HG03575 (cell line): ENCODE measurements around the gene TBC1D22A.

ENCODE experiments used
- ATAC-seq: cut with Tn5 transposase; IDR thresholded peaks from one replicate; pipeline ENCODE4 v1.9.1; 2021; ENCODE audit not compliant: unreplicated experiment, insufficient number of reproducible peaks, low FRiP score; ENCODE audit errors: extremely low read depth

The TBC1D22A gene

GRCh38 chr22:47172771-47173534 is 410.5 kb downstream of the TBC1D22A start:
- no peak for ATAC-seq

- no peak for ATAC-seq
Measured at GRCh38 chr22:47173535-47174021, 411.1 kb downstream of the TBC1D22A start.

GRCh38 chr22:47174096-47174495 is 411.6 kb downstream of the TBC1D22A start:
- ATAC-seq: no peak

GRCh38 chr22:47174671-47175112 is 412.2 kb downstream of the TBC1D22A start:
- no peak for ATAC-seq

- ATAC-seq: no peak
Measured at GRCh38 chr22:47175151-47176025, 412.9 kb downstream of the TBC1D22A start.

- no peak for ATAC-seq
Measured at GRCh38 chr22:47176026-47176389, 413.6 kb downstream of the TBC1D22A start.

- no peak for ATAC-seq
Measured at GRCh38 chr22:47176573-47177333, 414.3 kb downstream of the TBC1D22A start.

GRCh38 chr22:47177334-47177815 is 414.9 kb downstream of the TBC1D22A start:
- ATAC-seq: no peak

- no peak for ATAC-seq
Measured at GRCh38 chr22:47178339-47178738, 415.9 kb downstream of the TBC1D22A start.

GRCh38 chr22:47180796-47181195 is 418.3 kb downstream of the TBC1D22A start:
- no peak for ATAC-seq

GRCh38 chr22:47187176-47187957 is 424.9 kb downstream of the TBC1D22A start:
- no peak for ATAC-seq

- no peak for ATAC-seq
Measured at GRCh38 chr22:47188261-47189055, 426.0 kb downstream of the TBC1D22A start.

- ATAC-seq: no peak
Measured at GRCh38 chr22:47189056-47189916, 426.8 kb downstream of the TBC1D22A start.

- no peak for ATAC-seq
Measured at GRCh38 chr22:47190276-47190956, 428.0 kb downstream of the TBC1D22A start.

- ATAC-seq: no peak
Measured at GRCh38 chr22:47190957-47191670, 428.7 kb downstream of the TBC1D22A start.
